Mammary epithelial cell (primary cell): ENCODE results near the gene SCAP.

Experiments used
- CTCF ChIP-seq, 2 donors: IDR thresholded peaks in 1 of 2; conservative IDR thresholded peaks in 1 of 2; 2 replicates each; pipeline ENCODE4 v1.5.1; 2011 to 2012; ENCODE audit warnings: inconsistent platforms in 2 of 2, low read length in 2 of 2, mild to moderate bottlenecking in 2 of 2, control low read depth in 1 of 2, low read depth in 1 of 2; ENCODE audit not compliant: insufficient read depth in 1 of 2; ENCODE audit errors: extremely low read depth in 1 of 2
- EZH2 ChIP-seq: IDR thresholded peaks from 2 replicates; pipeline ENCODE4 v1.6.1; 2012; ENCODE audit warnings: low read length, inconsistent platforms, borderline replicate concordance

- no peak for TF ChIP-seq CTCF (conservative IDR thresholded peaks at IDR 0.05 in 1 of 2, IDR thresholded peaks at IDR 0.05 in 1 of 2; ENCODE audit: extremely low read depth in 1 of 2, insufficient read depth in 1 of 2, low read depth in 1 of 2, low read length in 2 of 2)
- no peak for TF ChIP-seq EZH2
Measured at GRCh38 chr3:47485812-47486211, 10.1 kb upstream of the SCAP start.
